CD4-positive, alpha-beta T cell treated with Interleukin-4 for 1 hour (primary cell): ENCODE data around the gene KAT6B.

ENCODE experiments used
- DNase-seq, 2 donors: peaks; one replicate each; pipeline ENCODE4 v3.0.0-alpha.2; 2020 to 2022

KAT6B gene

DNA sequence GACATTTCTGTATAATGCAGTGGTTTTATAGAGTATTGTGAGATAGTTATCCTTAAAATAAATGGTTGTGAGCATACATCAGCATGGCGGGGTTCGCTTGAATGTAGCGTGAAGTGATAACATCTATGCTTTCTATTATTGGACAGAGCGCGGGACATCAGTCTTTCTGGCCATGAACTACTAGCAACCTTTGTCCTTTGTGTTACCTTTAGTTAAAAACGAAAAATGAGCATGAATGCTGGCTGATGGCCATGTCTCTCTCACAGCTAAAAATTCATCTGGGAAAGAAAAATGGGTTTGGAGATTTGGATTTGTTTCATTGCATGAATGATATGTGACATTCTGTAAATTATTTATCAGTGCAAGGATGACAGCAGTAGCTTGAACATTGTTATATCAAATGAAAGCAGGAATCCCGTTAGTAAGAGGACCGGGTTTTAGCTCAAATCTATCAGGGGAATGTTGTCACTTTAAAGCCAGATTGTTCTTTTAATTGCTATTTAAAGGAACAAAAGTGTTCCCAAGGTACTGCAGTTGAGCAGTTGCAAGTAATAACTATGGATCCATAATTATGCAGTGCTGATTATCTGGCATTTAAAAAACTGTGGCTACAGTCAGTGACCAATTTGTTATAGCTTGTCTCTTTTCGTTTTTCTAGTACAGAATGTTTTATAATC, 131.0 kb downstream of the KAT6B start:
- no peak for DNase-seq

DNA sequence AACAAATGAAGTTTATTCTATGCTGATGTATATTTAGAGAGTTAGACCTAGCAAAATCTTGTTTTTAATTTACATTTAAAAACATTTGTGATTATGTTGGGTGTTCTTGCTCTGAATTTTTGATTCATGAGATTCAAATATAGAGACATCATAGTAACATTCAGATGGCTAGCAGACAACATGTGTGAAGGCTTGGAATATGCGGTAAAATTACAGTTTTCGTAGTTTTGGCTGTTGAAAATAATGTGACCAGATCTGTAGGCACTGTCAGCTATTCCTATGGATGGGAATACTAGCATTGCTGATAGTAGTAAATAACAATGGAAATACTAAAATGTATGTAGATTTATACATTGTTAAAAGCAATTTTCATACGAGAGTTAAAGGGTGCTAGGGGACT, 131.9 kb downstream of the KAT6B start:
- no peak for DNase-seq

DNA sequence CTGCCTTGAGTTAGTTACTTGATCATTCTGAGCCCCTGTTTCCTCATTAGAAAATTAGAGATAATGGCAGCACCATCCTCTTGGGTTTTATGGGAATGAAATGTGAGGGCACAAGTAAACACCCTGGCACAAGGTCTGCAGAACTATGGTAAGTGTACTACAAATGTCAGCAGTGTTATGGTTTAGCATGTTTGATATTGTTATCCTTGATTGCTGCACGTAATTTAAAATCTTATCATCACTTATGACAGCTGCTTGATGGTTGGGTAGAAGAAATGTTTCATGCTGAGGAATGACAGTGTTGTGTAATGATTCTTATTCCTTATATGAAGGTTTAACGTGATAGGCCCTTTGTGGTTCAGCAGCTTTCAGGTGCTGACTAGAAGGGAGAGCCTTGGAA, 134.3 kb downstream of the KAT6B start:
- DNase-seq, result no peak

DNA sequence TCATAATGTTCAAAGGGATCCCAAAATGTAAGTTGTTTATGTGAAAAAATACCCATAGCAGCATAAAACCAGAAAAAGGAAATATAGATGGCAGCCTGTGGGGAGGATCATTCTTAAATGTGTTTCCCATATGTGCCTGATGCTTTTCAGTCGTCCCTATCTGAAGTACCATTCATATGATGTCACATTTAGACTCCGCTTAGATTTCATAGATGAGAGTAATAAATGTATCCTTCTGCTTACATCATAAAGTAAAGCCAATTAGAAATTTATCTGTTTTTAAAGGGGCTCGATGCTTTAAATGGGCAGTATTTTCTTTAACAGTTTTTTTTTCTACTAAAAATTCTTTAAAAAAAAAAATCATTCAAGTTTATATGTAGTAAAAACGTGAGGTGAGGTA, 136.1 kb downstream of the KAT6B start:
- DNase-seq, result no peak

DNA sequence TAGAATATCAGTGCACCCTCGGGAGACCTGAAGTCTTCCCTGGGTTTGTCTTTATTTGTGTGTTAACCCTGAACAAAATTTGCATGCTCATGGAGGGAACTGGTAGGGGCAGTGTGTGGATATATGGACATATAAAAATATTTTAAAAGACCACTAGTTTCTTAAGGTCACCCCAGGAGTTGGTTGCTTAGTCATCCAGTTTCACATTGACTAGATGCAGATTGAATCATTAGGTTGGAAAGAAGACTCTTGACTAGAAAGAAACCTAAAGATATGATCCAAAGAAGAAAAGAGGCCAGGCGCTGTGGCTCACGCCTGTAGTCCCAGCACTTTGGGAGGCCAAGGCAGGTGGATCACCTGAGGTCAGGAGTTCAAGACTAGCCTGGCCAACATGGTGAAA, 137.1 kb downstream of the KAT6B start:
- DNase-seq, result no peak

DNA sequence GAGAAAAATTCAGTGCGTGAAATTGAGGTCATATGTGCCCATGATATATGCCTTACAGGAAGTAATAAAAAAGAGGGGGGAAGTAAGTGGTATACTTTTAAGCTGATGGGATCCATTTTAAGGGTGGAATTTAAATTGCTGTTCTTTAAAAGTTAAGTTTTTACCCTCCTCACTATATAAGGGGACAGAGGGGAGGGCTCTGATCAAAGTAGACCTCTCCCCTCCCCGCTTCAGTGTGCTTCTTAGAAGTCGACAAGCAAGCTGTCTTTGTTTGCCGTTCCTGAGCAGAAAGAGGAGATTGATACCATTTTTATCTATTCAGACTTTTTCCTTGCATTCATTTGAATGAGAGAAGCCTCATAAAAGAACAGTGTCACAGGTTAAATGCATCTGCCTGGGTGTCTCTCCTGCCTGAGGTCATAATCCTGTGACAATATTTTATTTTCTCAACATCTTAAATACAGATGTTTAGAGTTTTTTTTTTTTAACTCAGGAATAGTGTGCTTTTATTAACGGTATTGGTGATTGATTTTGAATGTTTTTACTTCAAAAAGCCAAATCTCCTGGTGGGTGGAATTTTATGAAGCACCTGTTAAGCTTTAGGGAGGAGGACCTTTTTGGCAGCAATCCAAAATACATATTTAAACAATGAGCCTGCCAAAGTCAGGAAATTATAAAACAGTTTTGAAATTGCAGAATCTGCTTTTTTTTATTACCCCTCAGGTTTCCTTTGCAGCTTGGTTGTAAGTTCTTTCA, 141.7 kb downstream of the KAT6B start:
- DNase-seq, result peak in 1 of 2 donors; percentile 26

DNA sequence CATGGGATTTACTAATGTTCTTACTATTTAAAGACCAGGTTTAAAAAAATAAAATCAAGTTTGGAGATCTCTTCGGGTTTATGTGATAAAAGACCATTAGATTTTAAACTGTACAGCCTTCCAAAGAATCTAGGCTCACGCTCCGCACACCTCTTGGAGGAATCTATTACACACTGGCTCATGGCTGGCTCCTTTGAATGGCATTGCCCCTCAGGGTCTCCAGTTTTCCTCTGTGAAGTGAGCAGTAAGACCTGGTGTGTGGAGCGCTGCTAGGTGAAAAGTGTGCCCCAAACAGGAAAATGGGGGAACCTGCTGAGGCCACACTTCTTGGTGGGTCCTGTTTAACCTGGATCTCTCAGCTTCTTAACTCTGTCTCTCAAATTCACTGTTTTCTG, 142.3 kb downstream of the KAT6B start:
- DNase-seq, result no peak

DNA sequence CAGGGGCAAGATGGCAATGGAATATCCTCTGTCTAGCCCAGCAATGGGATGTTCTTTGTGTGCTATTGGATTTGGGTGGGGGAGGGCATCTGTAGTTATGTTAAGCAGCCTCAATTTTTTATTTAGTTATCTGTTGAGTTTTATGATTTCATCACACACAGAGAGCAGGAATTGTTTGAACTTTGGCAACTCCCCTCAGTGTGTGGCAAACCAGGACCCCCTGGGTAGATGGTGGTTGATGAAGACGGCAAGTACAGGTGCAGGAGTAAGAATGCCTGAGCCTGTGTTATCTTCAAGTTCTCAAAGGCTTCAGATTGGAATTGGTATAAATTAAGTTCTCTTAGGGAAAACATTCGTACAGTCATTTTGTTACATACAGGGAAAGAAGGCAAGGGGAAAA, 142.7 kb downstream of the KAT6B start:
- no peak for DNase-seq

DNA sequence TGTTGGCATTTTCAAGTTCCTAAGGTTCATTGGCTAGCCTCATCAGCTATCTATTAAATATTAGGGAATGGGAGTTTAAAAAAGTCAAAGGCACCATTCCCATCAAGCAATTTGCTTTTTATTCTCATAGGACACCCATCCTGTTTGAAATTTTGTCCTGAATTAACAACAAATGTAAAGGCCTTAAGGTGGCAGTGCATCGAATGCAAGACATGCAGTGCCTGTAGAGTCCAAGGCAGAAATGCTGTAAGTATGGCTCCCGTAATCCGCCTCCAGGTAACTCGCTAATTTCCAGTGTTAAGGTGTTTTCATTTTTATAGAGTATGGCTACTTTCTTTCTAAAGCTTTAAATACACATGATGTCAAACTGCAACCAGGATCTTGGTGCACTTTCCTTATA, 143.1 kb downstream of the KAT6B start:
- DNase-seq, result no peak

DNA sequence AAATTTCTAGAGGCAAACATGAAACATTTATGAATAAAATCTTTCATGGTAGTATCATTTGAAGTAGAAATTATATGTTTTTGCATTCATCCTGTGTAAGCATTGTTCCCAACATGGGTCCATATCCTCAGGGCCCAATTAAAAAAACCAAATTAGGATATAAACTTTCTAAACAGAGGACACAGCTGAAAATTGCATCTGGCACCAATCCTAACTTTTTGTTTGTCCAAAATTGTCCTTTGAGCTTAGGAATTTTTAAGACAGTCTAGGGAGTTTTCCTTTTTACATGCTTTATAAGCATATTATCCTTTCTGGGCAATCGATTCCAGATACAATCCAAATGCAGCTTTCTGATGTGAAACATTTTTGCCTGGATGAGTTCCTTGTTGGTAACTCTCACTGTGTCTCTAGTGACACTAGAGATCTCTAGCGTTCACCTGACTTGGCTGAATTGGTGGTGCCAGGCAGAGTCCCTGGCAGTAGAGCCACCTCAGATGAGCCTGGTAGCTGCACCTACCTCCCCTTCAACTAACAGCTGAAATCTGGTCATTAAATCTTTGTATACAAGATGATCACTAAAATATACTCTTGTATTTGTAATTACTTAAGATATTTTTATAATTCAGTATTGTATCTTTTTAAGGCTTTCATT, 147.5 kb downstream of the KAT6B start:
- DNase-seq, result no peak

DNA sequence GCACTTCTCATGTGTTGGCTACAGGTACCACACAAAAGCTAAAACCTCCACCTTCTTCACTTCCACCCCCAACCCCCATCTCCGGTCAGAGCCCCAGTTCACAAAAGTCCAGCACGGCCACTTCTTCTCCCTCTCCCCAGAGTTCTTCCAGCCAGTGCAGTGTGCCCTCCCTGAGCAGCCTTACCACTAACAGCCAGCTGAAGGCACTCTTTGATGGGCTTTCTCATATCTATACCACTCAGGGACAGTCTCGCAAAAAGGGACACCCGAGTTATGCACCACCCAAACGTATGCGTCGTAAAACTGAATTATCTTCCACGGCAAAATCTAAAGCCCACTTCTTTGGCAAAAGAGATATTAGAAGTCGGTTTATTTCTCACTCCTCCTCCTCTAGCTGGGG, 149.4 kb downstream of the KAT6B start:
- no peak for DNase-seq

DNA sequence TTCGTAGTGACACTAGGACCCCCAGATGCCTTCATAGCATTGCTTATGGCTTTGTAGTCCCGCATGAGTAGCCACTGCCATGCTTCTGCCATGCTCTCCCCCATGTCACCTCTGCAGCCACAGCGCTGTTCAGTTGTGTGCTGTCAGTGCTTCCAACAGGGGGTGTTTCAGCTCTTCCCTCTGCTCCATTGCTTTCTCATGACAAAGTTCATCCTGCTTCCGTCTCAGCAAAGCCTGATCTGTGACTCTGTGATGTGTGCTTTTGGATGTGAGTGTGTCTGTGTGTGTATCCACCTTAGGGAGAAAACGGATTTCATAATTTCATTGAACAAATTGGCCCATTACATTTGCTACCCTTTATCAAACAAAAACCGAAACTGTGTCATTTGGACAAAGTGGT, 150.2 kb downstream of the KAT6B start:
- DNase-seq, result no peak

DNA sequence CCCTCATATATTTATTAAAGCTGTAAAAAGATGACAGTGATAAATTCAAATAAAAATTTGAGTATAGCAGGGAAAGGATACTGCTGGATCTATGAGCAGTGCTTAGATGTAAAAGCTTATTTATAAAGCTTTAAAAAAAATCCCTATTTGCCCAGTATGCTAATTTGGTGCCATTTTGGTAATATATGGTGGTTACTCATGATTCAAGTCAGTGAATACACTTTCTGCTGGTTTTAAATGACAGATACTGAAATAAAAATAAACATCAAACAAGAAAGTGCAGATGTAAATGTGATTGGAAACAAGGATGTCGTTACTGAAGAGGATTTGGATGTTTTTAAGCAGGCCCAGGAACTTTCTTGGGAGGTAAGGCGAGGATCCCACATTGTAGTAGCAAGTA, 150.7 kb downstream of the KAT6B start:
- DNase-seq, result no peak

DNA sequence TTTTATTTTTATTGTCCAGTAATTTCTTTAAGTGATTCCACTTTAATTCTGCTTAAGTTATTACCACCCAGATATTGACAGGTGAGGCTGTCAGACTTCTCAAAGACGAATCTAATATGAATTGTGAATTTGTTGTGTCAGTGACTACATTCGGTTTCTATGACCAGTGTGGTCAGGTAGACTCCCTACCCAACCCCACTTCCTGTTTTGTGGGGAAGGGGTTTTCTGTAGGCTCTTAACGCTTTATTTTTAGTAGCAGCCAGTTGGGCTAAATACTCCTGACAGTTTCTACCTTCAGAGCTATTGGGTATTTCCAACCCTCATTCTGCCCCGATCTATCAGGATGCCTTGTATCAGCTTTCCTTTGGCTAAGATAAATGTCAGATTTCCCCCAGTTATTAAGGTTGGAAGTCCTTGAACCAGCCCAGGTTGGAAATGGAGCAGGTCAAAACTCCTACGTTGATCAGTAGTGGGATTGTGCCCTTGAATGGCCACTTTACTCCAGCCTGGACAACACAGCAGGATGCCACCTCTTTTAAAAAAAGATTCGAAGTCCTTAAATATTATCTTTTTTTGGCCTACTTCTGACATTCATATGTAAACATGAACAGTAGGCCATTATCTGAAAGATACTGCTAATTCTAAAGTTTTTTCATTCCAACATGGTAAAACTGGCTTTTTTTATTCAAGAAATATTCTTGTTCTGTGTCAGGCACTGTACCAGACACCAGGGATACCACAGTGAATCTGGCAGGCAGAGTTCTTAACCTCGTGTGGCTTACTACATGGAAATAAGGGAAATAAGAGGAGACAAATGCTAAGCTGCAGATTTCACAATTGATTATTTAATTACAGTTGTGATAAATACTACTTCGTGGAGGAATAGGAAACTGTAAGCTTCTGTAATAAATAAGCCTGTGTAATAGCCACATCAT, 151.8 kb downstream of the KAT6B start:
- DNase-seq, result peak; percentile 66 to 67

DNA sequence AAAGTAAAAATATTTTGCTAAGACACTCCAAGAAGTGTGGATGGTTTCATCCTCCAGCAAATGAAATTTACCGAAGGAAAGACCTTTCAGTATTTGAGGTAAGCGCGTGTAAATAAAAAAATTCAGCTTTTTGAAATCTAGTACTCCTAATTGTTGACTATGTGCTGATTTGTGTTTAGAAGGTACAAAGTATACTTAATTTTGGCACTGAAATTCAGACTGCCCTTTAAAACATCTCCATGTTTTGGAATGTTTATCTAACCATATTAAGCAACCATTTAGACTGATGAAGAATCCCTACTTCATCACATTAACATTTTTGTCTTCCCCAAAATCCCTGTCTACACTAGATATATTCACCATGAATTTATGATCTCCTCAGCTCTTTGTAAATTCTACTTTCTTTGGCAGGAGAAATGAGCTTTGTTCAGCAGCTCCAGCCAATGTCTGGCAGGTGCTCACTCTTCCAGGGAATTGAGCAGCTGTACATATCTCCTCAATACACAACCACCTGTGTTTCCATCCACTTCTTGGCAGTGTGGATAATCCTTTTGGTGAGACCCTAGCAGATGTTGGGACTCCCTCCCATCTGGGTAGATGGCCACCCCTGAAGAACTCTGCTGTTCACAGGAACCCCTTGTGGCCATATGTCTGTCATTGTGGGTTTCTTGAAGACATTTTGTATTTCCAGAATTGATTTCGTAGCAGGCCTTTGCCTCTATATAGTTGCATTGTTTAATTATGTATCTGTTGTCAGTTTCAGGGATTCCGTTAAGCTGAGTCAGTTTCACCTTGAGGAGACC, 155.6 kb downstream of the KAT6B start:
- DNase-seq, result no peak

DNA sequence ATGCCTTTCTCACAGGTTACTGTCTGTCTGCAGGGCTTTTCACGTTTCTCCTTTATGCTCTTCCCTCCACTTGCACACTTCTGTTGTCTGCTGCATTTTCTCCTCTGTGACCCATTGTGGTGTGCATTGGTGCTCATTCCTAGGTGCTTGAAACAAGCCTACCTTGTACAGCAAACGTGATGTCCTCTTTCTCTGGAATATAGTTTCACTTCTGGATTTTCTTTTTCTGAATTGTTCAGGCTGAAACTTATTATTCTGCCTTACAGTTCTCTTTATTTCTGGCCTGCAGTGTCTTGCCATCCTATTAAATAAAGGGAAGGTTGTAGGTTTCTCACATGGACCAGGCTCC, 156.2 kb downstream of the KAT6B start:
- DNase-seq, result no peak

DNA sequence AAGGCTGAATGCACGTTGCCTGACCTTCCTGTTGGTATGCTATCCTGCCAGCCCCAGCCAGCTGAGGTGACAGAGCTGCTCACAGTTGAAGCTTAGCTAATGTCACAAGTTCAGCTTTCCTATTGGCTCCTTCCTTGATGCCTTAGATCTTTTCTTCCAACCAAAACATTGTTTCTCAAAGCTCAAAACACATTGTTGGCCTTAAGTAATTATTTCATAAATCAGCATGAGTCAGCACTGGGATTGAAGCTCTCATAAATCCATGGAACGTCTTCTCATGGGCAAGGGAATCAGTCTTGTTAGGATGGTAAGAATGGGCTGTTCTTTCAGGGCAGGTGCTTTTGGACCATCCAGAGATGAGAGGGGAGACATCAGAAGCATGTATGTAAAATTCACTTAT, 157.0 kb downstream of the KAT6B start:
- no peak for DNase-seq

DNA sequence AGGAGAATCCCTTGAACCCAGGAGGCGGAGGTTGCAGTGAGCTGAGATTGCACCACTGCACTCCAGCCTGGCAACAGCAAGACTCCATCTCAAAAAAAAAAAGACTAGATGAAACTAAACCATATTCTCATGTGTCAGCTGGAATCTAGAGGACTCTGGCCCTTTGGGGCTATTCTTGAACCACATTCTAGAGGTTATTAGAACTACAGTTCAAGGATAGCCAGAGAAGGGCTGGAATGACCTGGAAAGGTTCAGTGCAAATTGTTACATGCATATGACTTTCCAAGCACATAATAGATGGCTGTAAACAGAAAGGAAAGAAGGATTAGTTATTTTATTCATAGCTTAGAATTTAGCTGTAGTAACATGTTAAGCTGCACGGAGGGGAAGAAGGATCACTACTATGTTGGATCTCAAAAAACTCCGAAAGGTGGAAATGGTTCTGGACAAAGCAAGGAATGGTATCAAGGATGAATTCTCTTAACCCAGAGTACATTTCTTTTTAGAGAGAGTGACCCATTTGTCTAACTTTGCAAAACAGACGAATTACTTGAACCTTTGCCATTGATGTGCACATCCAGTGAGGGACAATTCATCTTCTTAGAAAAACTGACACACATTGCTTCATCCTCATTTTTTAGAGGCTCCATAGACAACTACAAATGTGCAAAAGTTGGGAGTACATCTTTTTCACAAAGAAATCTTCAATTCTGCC, 161.1 kb downstream of the KAT6B start:
- no peak for DNase-seq

DNA sequence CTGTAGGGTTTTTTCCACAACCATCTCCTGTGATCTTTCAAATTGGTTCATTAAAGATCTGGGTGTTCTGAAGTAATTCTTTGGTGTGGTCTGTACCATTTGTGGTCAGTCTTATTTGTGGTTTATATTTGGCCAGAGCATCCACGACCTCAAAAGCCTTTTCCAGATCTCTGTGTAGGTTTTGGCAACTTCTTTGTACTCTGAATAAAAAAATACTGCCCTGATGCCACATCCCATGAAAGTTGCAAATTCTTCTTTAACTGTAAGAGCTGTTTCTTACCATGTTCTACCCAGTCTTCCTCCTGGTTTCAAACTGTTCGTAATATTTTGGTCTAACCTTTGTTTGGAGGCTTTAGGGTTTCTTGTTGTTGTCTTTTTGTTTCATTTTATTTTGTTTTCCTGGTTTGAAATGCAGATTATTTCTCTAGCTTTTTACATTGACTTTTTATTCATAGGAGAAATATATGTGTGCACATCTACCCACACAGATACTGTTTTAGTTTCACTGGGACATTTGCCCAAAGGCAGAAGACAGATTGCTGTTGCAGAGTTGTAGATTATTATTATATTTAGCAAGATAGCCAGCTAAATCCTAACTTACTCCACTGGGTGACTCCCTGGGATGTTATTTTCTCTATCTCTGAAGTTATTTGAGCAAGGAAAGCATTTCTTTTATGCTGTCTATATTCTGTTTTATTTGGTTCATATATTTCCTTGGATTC, 161.8 kb downstream of the KAT6B start:
- DNase-seq, result no peak

DNA sequence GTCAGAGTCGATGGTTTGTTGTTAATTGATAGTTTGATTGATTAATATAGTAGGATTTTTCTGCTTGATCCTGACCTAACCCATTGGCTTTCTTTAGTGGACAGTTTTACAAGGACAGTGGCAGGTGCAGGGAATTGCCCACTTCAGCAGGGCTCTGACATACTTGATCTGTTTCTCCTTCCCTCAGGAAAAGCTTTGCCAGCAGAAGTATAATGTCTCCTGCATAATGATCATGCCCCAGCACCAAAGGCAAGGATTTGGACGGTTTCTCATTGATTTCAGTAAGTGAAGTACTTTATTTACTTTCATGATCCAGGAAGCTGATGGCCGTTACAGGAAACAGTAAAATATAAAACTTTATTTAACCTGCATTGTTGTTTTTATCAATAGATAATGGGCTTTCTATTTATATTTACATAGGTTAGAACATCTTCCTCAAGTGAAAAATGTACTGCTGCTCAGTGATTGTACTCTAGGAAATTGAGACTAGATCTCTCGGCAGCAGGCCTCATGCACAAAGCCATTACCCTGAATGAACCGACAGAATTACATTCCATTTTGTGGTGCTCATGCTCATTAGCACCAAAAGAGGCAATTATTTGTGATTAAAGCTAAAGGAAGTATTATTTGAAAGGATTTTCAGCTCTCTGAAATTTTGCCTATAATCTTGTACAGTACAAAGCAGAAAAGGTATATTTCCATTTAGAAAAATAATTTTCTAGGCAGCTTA, 162.6 kb downstream of the KAT6B start:
- no peak for DNase-seq
